Activated CD4-positive, alpha-beta T cell treated with anti-CD3 and anti-CD28 coated beads for 4 hours (primary cell): ENCODE measurements around the gene SLC44A4.
A peak's percentile ranks its signal among the peaks of the same experiment; 100 is the strongest.

ENCODE experiments used
- DNase-seq, 2 donors: peaks; one replicate each; pipeline ENCODE4 v3.0.0-alpha.2; 2020

The SLC44A4 gene

GRCh38 chr6:31900917-31901414 is 22.2 kb upstream of the SLC44A4 start:
- DNase-seq: no peak

GRCh38 chr6:31899882-31900722 is 21.3 kb upstream of the SLC44A4 start:
- DNase-seq: no peak

GRCh38 chr6:31899215-31899614 is 20.4 kb upstream of the SLC44A4 start:
- DNase-seq: no peak

GRCh38 chr6:31898383-31899011 is 19.7 kb upstream of the SLC44A4 start:
- DNase-seq: peak; percentile 28 to 31

- peak; percentile 78 to 80 for DNase-seq
These were observed 19.0 kb upstream of the SLC44A4 start, which contains the start of gene EHMT2 for GRCh38 chr6:31897612-31898382. EHMT2 (minus strand) TSS chr6:31897698; CDS start chr6:31897677, 21 bp downstream.

- DNase-seq: no peak
These were observed 18.2 kb upstream of the SLC44A4 start for GRCh38 chr6:31896856-31897611.

GRCh38 chr6:31896493-31896855 is 17.7 kb upstream of the SLC44A4 start:
- DNase-seq: no peak

- DNase-seq: no peak
These were observed 14.0 kb upstream of the SLC44A4 start for GRCh38 chr6:31892821-31893220.

- no peak for DNase-seq
These were observed 10.7 kb upstream of the SLC44A4 start for GRCh38 chr6:31889331-31889972.

GRCh38 chr6:31888276-31889258 is 9.8 kb upstream of the SLC44A4 start:
- peak; percentile 56 to 64 for DNase-seq

- DNase-seq: no peak
These were observed 8.6 kb upstream of the SLC44A4 start for GRCh38 chr6:31887173-31888007.

GRCh38 chr6:31886541-31886991 is 7.8 kb upstream of the SLC44A4 start:
- no peak for DNase-seq

GRCh38 chr6:31884528-31885035 is 5.8 kb upstream of the SLC44A4 start:
- DNase-seq: no peak

GRCh38 chr6:31883676-31884075 is 4.9 kb upstream of the SLC44A4 start:
- no peak for DNase-seq

GRCh38 chr6:31882344-31882743 is 3.5 kb upstream of the SLC44A4 start:
- no peak for DNase-seq

- DNase-seq: no peak
These were observed 2.5 kb upstream of the SLC44A4 start for GRCh38 chr6:31881136-31881859.

GRCh38 chr6:31880616-31881015 is 1.8 kb upstream of the SLC44A4 start:
- no peak for DNase-seq

GRCh38 chr6:31879901-31880300 is 1.1 kb upstream of the SLC44A4 start:
- no peak for DNase-seq

- DNase-seq: no peak
These were observed 346 bp upstream of the SLC44A4 start for GRCh38 chr6:31879143-31879542.
